Fibroblast of skin of left biceps (primary cell): ENCODE results near the gene NUDT11.
"Not testable (repeated sequence)": the region's sequence is repeated elsewhere in the genome, so short reads cannot be mapped to it uniquely, and the experiment has no call there.

Experiments
- DNase-seq, 2 experiments: peaks; one replicate each; pipeline ENCODE4 v3.0.0-alpha.2; 2013; ENCODE audit warnings: low read depth in 2 of 2

Gene NUDT11

DNA sequence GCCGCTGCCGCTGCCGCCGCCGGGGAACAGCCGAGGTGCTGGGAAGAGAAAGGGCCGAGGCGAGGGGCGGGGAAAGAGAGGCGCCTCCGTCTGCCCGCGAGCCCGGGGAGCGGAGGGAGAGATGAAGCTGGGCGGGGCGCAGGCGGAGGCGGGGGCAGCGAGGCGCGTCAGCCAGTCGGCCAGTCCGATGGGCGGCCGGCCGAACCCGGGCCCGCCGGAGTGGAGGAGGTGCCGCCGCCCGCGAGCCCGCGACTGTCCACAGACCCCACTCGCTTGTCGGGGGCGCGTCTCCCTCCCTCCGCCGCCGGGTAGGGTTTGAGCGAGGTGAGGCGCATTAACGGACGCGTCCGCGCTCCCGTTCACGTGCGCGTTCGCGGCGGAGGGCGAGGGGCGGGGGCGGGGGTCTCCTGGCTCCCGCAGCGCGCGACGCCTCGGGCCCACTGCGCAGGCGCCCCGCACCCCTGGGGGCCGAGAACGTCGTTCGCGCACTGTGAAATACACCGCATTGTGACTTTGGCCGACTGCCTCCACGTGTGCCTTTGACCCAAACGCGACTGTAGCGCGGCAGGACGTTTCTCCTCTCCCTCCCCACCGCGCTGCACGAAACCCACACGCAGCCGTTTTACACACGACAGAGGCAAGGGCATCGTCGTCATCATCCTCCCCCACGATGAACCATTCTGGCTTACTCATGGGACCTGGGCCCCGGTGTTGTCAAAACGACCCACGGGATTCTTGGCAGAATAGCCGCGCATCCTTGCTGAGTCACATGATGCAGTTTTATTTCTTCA lies at the start of gene NUDT11:
NUDT11 (minus strand) TSS at position 92 of the 791 bp plus-strand sequence. CDS start 148 bp downstream, outside the sequence.
- peak in 1 of 2 experiments; percentile 23 for DNase-seq

DNA sequence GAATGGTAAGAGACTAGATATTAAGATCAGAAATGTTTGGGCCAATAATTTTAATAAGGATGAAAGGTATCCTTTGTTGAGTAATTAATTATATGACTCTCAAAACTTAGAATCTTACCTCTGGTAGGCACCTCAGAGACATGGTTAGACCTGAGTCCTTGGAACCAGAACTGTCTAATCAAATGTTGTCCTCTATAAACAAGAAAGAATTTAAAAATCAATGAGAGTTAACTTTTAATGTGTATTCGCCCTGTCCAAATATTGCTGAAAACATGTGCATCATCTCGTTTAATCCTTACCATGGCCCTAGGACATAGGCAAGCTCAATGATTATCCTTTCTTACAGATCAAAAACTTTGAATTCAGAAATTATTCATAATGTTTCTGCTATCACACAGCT lies 24.0 kb upstream of the NUDT11 start:
- no peak for DNase-seq

DNA sequence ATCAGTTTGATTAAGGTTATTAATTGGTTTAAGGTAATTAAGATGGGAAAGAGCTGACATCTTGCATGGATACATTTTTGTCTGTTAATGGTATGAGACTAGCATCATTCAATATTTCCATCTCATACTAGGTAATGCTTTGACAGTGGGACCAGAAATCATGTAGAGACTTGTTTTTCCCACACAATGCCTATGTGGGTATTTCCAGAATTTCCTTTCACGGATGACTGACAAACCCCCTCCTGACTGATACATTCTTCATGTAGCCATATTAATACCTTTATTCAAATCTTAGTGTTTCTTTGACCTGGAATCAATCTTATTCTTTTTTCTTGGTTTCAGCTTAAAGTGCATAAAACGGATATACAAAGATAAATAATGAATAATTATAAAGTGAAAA lies 22.7 kb upstream of the NUDT11 start:
- not testable (repeated sequence) for DNase-seq

DNA sequence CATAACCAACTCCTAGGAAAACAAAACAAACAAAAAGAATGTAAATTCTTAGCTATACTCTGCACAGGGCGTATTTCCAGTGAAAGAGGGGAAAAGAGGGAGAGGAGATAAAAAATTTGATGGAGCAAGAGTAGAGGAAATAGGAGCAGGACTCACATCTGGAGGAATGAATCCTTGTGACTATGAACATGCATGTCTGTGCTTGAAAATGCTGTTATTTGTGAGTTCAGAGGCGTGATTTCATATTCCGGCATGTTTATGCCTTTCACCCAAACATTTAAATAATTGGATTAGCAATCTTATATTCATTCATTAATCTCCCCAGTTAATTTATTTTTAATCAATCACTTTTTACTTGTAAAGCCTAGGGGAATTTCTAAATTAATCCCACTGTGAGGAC lies 11.2 kb upstream of the NUDT11 start:
- DNase-seq, result no peak

DNA sequence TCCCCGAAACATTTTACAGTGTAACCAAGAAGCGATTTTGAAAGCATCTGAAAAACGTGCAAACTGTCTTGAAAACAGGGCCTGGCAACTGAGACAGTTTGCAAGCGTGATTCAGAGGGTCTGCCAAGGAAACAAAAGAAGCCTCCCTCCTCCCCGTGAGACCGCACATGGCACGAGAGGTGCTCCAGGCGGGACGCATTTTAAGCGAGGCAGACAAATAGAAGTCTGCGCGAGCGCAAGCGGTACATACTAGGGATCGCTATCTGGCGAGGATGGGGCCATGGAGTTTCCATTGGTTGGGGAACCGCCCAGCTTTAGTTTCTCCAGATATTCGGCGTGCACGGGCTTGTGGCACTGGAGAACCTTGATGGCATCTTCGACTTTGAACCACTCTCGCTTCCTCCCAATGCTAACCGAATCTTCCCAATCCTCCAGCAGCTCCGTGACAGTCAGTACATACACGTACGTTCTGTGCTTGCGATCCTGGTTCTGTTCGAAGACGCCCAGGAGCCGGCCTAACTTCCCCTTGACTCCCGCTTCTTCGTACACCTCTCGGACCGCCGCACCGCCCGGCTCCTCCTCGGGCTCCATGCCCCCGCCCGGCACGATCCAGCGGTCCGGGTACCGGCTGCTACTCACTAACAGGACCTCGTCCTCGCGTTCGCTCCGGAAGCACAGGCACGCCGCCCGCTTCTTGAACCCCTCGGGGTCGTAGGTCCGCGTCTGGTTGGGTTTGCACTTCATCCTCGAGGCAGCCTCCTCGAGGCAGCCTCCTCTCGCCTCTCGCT lies 497 bp downstream of the NUDT11 start:
- DNase-seq, result not testable (repeated sequence)

DNA sequence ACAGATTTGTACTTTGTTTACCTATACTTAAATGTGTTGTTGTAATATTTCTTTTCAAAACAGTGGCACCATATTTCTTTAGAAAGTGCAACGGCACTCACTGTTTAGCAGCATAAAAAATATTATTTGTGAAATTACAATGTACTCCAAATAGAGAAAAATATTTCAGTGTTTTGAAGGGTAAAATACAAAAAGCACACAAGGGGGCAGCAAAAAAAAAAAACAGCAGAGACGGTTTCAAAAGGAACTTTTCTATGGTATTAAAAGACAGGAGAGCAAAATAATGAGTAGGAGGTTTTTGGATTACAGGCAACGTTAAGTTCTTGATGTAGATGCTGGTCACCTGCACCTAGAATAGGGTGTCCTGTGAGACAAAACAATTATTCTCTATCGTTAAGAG lies 2.0 kb downstream of the NUDT11 start:
- DNase-seq, result no peak

DNA sequence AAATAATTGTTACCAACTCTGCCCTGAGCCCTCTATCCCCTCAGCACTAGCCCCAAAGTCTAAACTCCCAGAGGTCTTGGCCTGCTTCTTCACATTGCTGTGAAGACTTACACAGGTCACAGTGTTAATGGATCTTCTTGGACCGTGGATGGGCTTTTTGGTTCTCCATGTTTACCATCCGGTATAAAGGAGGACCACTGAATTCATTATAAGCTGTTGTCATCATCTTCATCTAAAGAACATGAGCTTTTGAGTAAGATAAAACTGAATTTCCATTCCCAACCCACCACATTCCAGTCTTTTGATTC lies 8.5 kb downstream of the NUDT11 start:
- DNase-seq, result no peak

DNA sequence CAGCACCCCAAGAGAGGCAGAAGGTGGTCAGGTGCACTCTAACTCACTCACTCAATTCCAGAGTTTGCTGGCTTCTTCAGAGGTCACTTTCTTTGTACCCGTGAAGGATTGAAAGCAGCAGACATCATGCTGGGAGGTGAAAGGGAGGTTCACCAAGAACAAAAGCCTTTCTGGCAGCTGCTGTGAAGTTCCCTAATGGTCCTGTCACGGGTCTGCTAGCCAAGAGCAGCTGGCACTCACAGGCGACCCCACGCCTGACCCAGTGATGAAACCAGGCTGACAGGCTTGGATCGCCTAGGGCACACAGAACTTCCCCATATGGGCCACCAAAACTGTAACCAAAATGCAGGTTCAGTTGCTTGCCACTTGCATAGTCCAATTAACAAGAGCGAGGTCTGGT lies 11.8 kb downstream of the NUDT11 start:
- DNase-seq, result no peak

DNA sequence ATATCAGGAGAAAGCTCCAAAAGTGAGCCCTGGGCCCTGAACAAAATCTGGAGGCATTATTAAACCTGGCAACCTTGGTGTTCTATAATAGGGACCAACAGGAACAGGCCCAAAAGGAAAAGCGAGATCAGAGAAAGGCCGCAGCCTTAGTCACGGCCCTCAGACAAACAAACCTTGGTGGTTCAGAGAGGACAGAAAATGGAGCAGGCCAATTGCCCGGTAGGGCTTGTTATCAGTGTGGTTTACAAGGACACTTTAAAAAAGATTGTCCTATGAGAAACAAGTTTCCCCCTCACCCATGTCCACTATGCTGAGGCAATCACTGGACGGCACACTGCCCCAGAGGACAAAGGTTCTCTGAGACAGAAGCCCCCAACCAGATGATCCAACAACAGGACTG lies 14.0 kb downstream of the NUDT11 start:
- not testable (repeated sequence) for DNase-seq

DNA sequence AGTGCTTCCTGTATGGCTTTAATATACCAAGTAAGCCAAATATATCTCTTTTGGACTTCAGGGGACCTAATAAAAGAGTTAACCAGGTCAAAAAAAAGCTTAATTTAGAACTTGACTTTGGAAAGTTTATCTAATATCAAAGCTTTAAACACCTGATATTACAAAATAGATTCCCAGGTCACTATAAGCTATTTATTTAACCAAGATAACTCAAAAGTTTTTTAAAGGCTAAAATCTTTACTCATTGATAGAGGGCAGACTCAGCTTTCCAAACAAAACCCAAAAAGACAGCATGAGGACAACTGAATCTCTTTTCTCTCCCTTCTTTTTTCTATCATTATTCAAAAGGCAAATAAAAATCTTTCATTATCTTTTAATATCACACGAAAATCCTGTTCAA lies 19.5 kb downstream of the NUDT11 start:
- DNase-seq, result no peak

DNA sequence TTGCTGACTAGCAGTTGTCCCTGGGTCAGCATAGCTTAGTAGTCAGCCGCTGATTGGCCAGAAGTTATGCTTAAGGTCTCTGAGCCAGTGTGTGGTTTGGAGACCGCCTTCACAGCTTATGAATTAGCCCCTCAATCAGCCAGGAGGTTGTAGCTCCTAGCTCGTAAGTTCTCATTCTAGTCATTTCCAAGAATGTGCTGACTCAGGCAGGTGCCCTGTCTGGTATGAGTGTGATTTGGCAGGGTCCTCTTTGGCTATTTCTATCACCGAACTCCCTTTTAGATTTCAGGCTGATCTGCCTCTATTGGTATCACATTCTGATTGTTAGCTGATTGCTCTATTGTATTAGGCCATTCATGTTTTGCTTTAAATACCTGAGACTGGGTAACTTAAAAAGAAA lies 33.1 kb downstream of the NUDT11 start:
- no peak for DNase-seq

DNA sequence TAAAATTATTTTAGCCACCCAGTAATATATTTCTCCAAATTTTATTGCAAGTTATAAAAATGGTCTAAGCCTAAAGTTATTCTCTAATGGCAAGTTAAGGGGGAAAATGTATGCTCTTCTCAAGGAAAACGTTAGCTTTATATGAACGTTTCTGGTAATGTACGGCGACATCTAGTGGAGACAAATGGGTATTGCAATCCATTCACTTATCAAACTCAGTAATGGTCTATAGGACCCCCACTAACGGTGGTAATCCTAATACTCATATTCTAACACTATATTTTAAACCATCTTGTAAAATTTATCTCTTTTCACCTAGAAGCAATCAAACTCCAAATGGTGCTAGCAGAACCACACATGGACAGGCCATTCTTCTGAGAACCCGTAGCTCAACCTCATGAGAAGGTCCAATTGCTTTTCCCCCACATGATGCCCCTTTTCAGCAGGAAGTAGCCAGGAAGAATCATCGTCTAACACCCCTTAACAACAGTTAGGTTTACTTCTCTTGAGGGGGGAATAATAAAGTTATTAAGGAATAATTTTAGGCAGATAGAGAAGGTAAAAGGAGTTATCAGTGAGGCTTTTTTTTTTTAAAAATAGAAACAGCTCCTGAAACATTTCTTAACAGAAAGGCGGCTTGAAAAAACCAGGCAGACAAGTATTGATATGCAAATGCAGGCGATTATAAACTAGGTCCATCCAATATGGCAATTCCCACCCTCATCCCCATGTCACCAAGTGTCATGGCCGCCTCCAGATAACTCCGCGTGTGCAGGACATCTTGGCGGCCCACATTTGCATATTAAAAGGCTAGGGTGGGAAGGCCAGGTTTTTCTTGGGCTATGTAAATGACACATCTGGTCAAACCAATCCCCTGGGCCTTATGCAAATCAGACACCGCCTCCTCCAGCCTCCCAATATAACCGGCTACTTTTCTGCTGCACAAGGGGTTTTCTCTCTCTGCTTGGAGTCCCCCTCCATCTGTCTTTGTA lies 35.0 kb downstream of the NUDT11 start:
- no peak for DNase-seq

DNA sequence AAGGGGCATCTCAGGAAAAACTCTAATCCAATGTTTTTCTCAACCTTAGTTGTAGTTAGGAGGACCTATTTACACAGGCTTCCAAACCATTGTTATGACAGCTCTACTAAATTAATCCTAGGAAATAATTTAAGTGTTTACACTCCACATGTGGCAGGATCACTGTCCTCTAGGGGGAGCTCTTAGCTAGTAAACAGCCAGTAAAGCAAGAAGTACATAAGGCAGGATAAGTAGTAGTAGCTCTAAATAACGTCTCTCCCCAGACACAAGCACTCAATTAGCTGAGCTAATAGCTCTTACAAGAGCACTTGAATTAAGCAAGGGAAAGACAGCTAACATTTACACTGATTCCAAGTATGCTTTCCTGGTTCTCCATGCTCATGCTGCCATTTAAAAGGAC lies 37.3 kb downstream of the NUDT11 start:
- no peak for DNase-seq

DNA sequence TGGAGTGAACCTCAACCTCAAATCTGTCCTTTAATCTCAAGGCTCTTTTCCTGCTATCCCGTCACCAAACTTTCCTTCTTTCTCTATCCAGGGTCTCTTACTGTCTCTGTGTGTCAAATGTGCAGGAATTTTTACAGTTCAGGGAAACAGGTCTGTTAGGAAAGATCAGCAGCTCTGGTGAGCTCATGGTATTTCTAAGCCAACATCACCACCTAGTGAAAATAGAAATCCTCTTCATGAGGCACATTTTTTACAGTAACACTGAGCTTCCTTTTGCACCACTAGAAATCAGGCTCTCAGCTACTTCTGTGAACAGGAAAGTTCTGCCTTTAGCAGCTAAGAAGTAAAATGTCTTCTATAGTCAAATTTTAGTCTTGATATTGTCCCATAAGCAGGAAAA lies 39.6 kb downstream of the NUDT11 start:
- no peak for DNase-seq

DNA sequence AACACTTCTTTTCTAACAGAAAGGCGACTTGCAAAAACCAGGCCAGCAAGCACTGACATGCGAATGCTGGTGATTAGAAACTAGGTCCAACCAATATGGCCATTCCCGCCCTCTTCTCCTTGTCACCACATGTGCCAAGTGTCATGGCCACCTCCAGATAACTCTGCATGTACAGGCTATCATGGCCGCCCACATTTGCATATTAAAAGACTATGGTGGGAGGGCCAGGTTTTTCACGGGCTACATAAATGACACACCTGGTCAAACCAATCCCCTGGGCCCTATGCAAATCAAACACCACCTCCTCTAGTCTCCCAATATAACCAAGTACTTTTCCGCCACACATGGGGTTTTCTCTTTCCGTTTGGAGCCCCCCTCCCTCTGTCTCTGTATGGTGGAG lies 40.1 kb downstream of the NUDT11 start:
- no peak for DNase-seq

DNA sequence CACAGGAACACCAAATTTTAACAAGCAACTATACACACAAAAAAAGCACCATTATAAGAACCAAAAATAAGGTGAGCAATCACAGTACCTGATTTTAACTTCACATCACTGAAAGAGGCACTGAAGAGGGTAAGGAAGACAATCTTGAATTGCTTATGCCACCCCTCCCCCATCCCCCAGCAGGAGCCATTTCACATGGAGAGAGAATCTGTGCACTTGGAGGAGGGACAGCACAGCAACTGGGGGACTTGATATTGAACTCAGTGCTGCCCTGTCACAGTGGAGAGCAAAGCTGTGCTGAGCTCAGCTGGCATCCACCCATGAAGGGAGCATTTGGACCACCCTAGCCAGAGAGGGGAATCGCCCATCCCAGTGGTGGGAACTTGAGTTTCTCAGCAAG lies 56.0 kb downstream of the NUDT11 start:
- no peak for DNase-seq
